VCaP (cell line): ENCODE data around the gene AXIN2.

Source experiments
- H3K27ac ChIP-seq: fragments of 450-650 bp; 2 replicates; pipeline ENCODE4 v1.5.1; 2017
- TF ChIP-seq, protein P1 (sequence below): fragments of 450-650 bp; conservative IDR thresholded peaks from 2 replicates; pipeline ENCODE4 v1.5.1; 2017; ENCODE audit warnings: mild to moderate bottlenecking, moderate library complexity

The AXIN2 gene

DNA sequence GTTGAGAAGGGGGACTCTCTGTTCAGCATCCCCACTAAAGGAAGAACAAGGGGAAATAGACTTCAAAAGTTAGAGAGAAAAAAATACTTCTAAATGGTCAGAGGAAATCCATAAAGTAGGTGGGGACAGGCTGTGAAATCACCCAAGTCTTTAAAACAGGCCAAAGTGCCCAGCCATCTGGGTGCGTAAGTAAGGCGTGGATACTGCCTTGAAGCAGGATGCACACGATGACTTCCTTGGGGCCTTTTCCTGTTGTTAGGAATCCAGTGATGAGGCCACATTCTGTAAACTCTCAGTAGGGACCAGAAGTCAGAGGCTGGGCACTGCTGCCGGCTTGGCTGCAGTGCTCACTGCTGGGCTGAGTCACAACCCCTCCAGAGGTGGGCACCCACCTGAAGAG is 9.2 kb downstream of the AXIN2 start:
- TF ChIP-seq, protein P1, sequence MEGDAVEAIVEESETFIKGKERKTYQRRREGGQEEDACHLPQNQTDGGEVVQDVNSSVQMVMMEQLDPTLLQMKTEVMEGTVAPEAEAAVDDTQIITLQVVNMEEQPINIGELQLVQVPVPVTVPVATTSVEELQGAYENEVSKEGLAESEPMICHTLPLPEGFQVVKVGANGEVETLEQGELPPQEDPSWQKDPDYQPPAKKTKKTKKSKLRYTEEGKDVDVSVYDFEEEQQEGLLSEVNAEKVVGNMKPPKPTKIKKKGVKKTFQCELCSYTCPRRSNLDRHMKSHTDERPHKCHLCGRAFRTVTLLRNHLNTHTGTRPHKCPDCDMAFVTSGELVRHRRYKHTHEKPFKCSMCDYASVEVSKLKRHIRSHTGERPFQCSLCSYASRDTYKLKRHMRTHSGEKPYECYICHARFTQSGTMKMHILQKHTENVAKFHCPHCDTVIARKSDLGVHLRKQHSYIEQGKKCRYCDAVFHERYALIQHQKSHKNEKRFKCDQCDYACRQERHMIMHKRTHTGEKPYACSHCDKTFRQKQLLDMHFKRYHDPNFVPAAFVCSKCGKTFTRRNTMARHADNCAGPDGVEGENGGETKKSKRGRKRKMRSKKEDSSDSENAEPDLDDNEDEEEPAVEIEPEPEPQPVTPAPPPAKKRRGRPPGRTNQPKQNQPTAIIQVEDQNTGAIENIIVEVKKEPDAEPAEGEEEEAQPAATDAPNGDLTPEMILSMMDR = no peak
- H3K27ac ChIP-seq = no peak overlapping the region

DNA sequence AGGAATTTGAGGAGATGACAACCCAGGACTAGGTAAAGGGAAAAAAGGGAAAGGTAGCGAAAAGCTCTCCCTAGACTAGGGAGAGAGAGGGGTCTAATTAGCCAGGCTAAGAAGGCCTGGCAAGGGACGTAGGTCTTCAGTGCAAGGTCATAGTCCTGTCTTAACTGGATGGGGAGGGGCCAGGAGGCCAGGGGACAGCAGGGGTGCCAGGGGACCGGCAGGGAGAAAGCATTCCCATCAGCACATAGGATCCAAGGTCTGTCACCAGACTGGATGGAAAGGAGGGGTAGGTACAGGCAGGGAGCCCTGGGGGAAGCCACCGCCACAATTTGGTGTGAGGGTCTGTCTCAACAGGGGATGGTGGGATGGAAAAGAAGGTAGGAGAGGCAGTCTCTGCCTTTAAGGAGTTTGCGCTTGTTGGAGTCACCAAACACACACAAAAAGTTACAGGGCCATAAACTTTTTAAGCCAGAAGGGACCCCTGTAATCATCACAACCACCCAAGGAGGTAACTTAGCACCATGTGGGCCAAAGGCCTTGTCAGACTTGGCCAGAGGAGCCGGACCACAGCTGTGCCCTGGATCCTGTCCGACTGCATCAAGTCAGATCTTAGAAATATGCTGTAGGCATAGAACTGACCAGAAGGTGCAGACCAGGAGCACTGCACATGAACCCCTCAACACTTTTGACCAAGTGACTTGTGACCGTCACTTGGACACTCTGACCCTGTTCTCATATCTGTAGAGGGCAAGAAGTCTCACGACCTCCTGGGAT is 10.0 kb downstream of the AXIN2 start:
- no peak overlapping the region for H3K27ac ChIP-seq
- TF ChIP-seq, protein P1 = no peak

DNA sequence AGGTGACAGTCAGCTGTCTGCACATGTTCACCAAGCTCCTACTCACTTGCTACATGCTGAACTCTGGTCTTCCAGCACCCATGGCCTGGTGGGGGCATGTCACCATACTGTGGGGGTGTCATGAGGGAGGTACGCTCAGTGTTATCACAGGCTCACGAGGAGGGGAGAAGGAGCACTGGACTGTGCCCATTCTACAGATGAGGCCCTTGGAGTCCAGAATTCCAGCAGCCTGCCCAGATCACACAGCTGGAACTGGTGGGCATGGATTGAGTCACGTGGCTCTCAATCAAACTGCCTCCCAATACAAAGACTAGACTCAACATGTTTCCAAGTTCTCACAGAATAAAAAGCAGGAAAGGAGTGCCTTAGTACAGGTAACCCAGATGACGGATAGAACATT is 10.7 kb downstream of the AXIN2 start:
- TF ChIP-seq, protein P1 = no peak
- H3K27ac ChIP-seq = no peak overlapping the region

DNA sequence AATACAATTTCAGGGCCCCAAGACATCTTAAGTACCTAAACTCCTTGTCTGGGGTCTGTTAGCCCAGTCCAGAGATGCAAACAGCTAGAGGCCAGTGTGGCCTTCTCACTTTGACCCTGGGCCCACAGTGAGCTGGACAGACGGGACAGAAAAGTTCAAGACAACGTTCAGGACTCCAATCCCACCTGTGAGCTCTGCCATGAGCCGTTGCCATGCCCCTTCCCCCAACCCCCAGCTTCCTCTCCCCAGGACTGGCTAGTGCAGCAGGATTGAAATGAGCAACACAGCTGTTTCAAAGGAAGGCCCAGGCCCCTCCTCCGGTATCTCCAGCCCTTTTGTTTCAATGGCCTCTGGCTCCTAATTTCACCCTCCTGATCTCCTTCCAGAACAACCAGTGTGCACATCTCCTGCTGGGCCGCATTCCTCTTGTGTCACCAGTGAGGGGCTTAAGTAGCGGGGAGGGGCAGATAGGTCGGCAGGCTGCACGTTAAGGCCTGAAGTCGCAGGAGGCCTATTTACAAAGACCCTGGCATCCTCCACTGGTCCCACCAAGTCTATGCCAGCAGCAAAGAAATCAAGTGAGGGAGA is 11.3 kb downstream of the AXIN2 start:
- no peak overlapping the region for H3K27ac ChIP-seq
- TF ChIP-seq, protein P1 = no peak

DNA sequence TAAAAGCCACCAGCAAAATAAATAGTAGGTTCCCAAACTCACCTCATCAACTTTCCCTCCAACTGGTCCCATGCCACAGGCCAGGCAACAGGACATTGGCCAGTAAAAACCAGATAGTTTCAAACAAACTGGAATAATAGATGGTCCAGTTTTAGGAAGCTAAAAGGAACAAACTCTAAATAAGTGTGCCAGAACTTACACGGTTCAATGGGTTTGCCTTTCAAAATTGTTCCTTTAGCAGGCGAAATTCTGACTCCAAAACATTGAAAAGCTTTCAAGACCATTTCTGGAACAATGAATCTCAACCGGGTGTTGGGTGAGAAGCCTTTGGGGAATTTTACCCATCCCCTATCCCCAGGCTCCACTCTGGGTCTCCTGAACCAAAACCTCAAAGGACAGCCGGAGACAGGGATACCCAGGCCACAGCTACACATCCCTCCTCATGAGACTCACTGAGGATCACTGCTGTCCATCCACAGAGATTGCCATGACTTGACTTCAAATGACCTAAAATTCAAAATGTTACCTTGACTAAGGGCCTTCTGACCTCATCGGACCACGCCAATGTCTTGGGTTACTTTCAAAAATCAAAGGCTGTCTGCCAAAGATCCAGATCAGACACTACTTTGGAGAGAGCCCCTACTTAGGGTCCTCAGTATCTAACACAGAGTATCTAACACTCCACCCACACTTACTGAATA is 13.0 kb downstream of the AXIN2 start:
- TF ChIP-seq, protein P1 = no peak
- H3K27ac ChIP-seq = no peak overlapping the region

DNA sequence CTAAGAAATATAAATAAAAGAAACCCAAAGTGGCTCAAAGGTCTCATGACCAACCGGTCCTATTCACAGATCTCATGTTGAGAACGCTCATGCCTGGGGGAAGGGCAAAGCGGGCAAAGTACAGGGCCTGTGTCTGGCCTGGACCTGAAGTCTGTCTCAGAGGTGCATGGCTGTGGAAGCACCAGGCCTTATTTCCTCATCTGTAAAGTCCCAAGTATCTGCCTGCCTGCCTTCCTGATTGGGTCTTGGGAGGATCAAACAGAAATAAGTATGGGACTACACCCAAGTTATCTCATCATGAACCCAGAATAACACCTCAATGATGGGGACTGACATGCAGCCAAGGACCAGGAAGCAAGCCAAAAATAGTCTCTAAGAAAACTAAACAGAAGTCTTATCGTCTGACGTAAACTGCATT is 14.2 kb downstream of the AXIN2 start:
- TF ChIP-seq, protein P1 = no peak
- H3K27ac ChIP-seq = no peak overlapping the region

DNA sequence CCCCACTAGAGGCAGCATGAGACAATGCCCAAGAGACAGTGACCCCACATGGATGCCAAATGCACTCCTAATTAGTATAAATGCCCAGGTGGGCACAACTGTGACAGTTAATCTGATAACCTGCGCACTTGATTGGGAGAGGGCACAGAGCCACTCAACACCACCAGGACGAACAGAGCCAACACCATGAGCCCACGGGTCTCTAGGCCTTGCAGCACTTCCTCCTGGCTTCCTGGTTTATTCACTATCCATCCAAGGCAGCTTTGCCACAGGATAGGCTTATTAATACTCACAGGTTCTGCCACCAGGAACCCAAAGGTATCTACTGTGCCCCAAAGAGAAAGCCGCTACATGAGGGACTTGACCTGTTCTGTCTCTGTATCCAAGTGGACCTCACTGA is 14.9 kb downstream of the AXIN2 start:
- H3K27ac ChIP-seq = no peak overlapping the region
- TF ChIP-seq, protein P1 = no peak
